Cardiac muscle cell (in vitro differentiated cells and primary cell): Measurements from ENCODE around the gene SLC24A3. TPM values are rescaled to one million over a fixed set of nuclear protein-coding genes. Genes with fewer than 3 reads are reported as not detected.

ENCODE experiments used
- DNase-seq, 2 donors: peaks; one replicate each; pipeline versions ENCODE4 v3.0.0 to v3.0.0-alpha.2; 2010 to 2017; ENCODE audit warnings: low read depth in 1 of 2, low spot score in 1 of 2
- H3K27ac ChIP-seq: fragments of 200-600 bp; sonication (generic); 2 replicates; pipeline ENCODE4 v1.5.1; 2016
- H3K27me3 ChIP-seq: fragments of 200-600 bp; sonication (generic); 2 replicates; pipeline ENCODE4 v1.6.0; 2016; ENCODE audit warnings: control low read depth
- H3K36me3 ChIP-seq: fragments of 200-600 bp; sonication (generic); 2 replicates; pipeline ENCODE4 v1.5.1; 2016; ENCODE audit warnings: control low read depth
- H3K4me1 ChIP-seq: fragments of 200-600 bp; sonication (generic); 2 replicates; pipeline ENCODE4 v1.8.1; 2017; ENCODE audit warnings: low read depth, mild to moderate bottlenecking, mixed run types
- H3K4me3 ChIP-seq: fragments of 200-600 bp; sonication (generic); 2 replicates; pipeline ENCODE4 v1.5.1; 2016; ENCODE audit warnings: mild to moderate bottlenecking
- H3K9me3 ChIP-seq: fragments of 200-600 bp; sonication (generic); 2 replicates; pipeline ENCODE4 v1.5.1; 2017; ENCODE audit warnings: low read depth, mild to moderate bottlenecking, control low read depth
- polyA plus RNA-seq: library from polyadenylated mRNA; unstranded; fragments of >200 nt; fragmentation: Nextera tagmentation; extraction: Ambion mirVana; gene quantifications from 2 replicates; pipeline ENCODE4 v1.2.1, GENCODE V29; 2016
- total RNA-seq: library from RNA; depleted of rRNA; stranded (reverse); fragments of >200 nt; gene quantifications from 2 replicates; pipeline ENCODE4 v1.2.3, GENCODE V29; 2016
- TF ChIP-seq, protein P1 (sequence below): IDR thresholded peaks from 2 replicates; pipeline ENCODE4 v1.5.1; 2012; ENCODE audit warnings: low read depth, mild to moderate bottlenecking, low read length

The SLC24A3 gene
- total and polyA plus RNA-seq, 2 experiments from 2014 or later = 1.6 to 1.7 TPM

DNA sequence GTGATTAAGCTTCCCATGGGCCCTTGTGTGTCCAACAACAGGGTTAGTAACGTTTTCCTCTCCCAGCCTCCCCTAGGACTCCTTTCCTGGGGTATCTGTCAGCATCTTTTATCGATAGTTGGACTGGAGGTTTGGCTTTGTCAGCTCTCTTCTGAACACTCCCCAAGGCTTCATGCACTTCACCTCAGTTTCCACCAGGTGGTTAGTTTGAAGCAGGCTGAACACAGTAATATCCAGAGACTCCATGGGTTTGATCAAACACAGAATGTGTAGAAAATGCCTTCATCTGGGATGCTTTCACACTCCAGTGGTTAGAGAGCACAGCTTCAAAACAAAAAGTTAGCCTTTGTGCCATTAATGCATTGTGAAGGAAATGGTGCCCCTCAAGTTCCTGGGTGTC lies 139.1 kb downstream of the SLC24A3 start:
- TF ChIP-seq, protein P1, sequence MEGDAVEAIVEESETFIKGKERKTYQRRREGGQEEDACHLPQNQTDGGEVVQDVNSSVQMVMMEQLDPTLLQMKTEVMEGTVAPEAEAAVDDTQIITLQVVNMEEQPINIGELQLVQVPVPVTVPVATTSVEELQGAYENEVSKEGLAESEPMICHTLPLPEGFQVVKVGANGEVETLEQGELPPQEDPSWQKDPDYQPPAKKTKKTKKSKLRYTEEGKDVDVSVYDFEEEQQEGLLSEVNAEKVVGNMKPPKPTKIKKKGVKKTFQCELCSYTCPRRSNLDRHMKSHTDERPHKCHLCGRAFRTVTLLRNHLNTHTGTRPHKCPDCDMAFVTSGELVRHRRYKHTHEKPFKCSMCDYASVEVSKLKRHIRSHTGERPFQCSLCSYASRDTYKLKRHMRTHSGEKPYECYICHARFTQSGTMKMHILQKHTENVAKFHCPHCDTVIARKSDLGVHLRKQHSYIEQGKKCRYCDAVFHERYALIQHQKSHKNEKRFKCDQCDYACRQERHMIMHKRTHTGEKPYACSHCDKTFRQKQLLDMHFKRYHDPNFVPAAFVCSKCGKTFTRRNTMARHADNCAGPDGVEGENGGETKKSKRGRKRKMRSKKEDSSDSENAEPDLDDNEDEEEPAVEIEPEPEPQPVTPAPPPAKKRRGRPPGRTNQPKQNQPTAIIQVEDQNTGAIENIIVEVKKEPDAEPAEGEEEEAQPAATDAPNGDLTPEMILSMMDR = no peak
- DNase-seq = no peak

DNA sequence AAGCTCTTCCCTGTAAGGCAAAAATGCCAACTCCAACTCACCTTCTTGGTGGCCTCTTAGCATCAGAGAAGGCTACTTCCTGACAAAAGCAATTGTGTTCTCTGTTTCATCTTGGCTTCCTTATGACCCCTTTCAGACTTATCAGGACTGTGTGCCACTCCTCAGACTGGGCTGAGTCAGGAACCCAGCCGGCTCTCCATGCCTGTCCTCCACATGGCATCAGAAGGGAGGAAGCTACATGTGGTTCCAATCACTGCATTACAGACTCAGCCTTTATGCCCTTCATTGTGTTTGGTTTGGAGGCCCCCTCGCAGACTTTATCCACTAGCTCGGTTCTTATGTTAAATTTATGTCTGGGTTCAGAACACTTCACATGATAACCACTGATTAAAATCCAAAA lies 142.5 kb downstream of the SLC24A3 start:
- TF ChIP-seq, protein P1 = no peak
- Histone ChIP-seq H3K27ac (no peak overlapping the region), H3K9me3 (no peaks in the 10 kb centered on the region), H3K4me3 (no peak overlapping the region), H3K4me1 (no peaks in the 10 kb centered on the region), H3K36me3 (no peaks in the 10 kb centered on the region), H3K27me3 (no peaks in the 10 kb centered on the region)
- DNase-seq = no peak

More for the DNA sequence above, 139.1 kb downstream of the SLC24A3 start:
- Histone ChIP-seq H3K27me3 (no peaks in the 10 kb centered on the region), H3K9me3 (no peaks in the 10 kb centered on the region), H3K4me3 (no peak overlapping the region), H3K4me1 (no peaks in the 10 kb centered on the region), H3K36me3 (no peaks in the 10 kb centered on the region), H3K27ac (no peak overlapping the region)

DNA sequence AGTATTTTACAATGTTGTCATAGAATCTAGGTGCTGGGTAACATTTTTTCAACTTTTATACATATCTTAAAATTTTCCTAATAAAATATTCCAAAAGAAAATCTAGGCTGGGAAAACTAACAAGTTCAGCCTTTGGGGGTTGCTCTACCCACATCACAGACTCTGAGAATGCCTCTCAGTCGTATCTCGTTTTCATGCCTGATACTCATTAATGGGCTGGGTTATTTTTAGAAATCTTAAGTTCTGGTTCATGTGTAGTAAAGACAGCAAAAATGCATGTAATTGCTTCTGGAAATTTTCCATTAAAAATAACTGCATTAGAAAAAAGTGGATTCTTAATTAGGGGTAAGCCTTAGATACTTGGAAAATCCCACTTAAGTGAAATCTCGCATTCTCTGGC lies 149.3 kb downstream of the SLC24A3 start:
- H3K4me1 ChIP-seq = peaks cover 12% of the 10 kb centered on the region
- no peaks in the 10 kb centered on the region for H3K27me3 ChIP-seq
- TF ChIP-seq, protein P1 = no peak
- H3K9me3 ChIP-seq = no peaks in the 10 kb centered on the region
- H3K27ac ChIP-seq = no peak overlapping the region
- H3K36me3 ChIP-seq = no peaks in the 10 kb centered on the region
- no peak overlapping the region for H3K4me3 ChIP-seq
- no peak for DNase-seq

DNA sequence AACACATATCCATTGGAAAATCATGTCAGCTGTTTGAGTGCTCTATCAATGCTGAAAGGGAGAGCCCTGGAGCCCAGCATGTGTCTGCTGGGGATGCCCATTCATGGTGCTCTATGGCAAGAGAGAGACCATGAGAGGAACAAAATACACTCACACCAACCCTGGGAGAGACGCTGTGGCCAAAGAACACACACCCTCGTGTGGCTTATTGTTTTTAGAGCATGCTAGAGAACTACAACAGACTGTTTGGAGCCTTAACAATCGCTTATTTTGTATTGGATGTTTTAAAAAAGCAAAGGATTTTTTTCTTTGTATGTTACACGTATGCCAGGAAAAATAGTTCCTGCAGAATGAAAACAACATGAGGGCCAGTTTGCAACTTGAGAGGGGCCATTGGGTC lies 151.0 kb downstream of the SLC24A3 start:
- Histone ChIP-seq H3K27me3 (no peaks in the 10 kb centered on the region), H3K4me1 (peaks cover 12% of the 10 kb centered on the region), H3K4me3 (no peak overlapping the region), H3K36me3 (no peaks in the 10 kb centered on the region), H3K27ac (no peak overlapping the region), H3K9me3 (no peaks in the 10 kb centered on the region)
- TF ChIP-seq, protein P1 = no peak
- no peak for DNase-seq

DNA sequence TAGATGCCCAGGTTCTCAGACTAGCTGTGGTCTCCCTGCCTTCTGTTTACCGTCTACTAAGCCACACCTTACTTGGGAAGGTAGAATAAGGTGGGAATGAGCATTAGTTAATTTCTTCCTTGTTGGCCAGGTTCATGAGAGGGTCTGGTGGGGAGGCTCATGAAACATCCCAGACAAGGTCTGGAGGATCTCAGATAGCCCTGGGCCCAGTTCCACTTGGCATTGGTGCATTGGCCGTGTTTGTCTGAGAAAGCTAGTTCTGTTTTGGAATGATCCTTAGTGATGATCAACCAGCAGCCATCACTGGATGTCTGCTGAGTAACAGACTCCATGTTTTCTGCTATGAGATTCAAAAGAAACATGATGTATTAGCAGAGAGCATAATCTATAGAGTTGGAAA lies 155.1 kb downstream of the SLC24A3 start:
- TF ChIP-seq, protein P1 = no peak
- no peaks in the 10 kb centered on the region for H3K27me3 ChIP-seq
- H3K9me3 ChIP-seq = no peaks in the 10 kb centered on the region
- H3K36me3 ChIP-seq = no peaks in the 10 kb centered on the region
- H3K4me1 ChIP-seq = peaks cover 8% of the 10 kb centered on the region
- H3K4me3 ChIP-seq = no peak overlapping the region
- DNase-seq = no peak
- no peak overlapping the region for H3K27ac ChIP-seq

DNA sequence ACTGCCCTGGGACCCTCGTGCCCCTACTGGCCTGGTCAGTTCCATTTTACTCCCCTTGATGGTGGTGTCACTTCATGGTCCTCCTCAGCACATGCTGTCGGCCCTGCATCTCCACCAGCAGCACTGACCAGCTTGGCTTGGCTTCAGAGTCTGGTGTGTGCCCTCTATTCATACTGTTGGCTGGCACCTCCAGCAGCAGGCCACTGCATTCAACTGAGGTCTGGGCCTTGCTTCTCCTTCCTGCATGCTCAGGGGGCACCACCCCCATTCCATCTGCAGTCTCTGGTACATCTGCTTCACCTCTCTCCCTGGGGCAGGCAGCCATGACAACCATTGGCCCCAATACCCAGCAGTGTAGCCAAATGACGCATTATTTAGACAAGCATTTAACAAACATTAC lies 155.9 kb downstream of the SLC24A3 start:
- no peak overlapping the region for H3K27ac ChIP-seq
- no peaks in the 10 kb centered on the region for H3K27me3 ChIP-seq
- no peak for DNase-seq
- no peak overlapping the region for H3K4me3 ChIP-seq
- TF ChIP-seq, protein P1 = no peak
- no peaks in the 10 kb centered on the region for H3K9me3 ChIP-seq
- H3K4me1 ChIP-seq = peaks cover 8% of the 10 kb centered on the region
- H3K36me3 ChIP-seq = no peaks in the 10 kb centered on the region
